Lower lobe of right lung (tissue), 2 donors: Measurements from ENCODE around the gene BCL2L11. TPM values are rescaled to one million over a fixed set of nuclear protein-coding genes. Genes with fewer than 3 reads are reported as not detected.

Experiments
- ATAC-seq, 2 donors: fragments of 200-7000 bp; cut with Tn5 transposase; one replicate each; pipeline ENCODE4 v1.9.1; 2020 to 2022; ENCODE audit warnings: mild to moderate bottlenecking in 2 of 2, moderate library complexity in 2 of 2
- DNase-seq: peaks from one replicate; pipeline ENCODE4 v3.0.0-alpha.2; 2020
- H3K27ac ChIP-seq: fragments of 200-600 bp; one replicate; pipeline ENCODE4 v1.8.0; 2022
- H3K27me3 ChIP-seq: fragments of 200-600 bp; one replicate; pipeline ENCODE4 v1.8.0; 2022; ENCODE audit warnings: low read depth
- H3K36me3 ChIP-seq: fragments of 200-600 bp; one replicate; pipeline ENCODE4 v1.8.0; 2022; ENCODE audit warnings: mild to moderate bottlenecking
- H3K4me1 ChIP-seq: fragments of 200-600 bp; one replicate; pipeline ENCODE4 v1.8.0; 2022
- H3K4me3 ChIP-seq: fragments of 200-600 bp; one replicate; pipeline ENCODE4 v1.8.0; 2022; ENCODE audit warnings: mild to moderate bottlenecking
- H3K9me3 ChIP-seq: fragments of 200-600 bp; one replicate; pipeline ENCODE4 v1.8.0; 2022
- CTCF ChIP-seq: fragments of 200-600 bp; IDR thresholded peaks from one replicate; pipeline ENCODE4 v1.8.0; 2022; ENCODE audit warnings: antibody characterized with exemption, mild to moderate bottlenecking
- intact Hi-C: fragments of 100-400 bp; cut with DNase I; formaldehyde crosslinking; loops from one replicate; pipeline ENCODE4 v1.11.0; 2022
- total RNA-seq: library from RNA; stranded (reverse); fragmentation: NEBNext Ultra II Directional; extraction: Animal tissue kit (Norgen Biotek cat#: 25700); gene quantifications from one replicate; pipeline ENCODE4 v1.2.1, GENCODE V29; 2021
- donor health status: DM: no; HTN: yes; CAD: no; lungs with severe emphysema.

Gene BCL2L11
- total RNA-seq, 1 donor from 2014 or later, result 23.7 TPM

- no peak for TF ChIP-seq CTCF
- H3K4me1 ChIP-seq, result no peaks in the 10 kb centered on the region
- ATAC-seq, result no peak
- no peaks in the 10 kb centered on the region for H3K9me3 ChIP-seq
- peaks cover 18% of the 10 kb centered on the region for H3K27me3 ChIP-seq
- intact Hi-C loops, result no loop called here
- no peak overlapping the region for H3K4me3 ChIP-seq
- no peaks in the 10 kb centered on the region for H3K36me3 ChIP-seq
- no peak for DNase-seq
- H3K27ac ChIP-seq, result no peak overlapping the region
These were observed 9.5 kb upstream of the BCL2L11 start for GRCh38 chr2:111111101-111111755.

- Histone ChIP-seq H3K27me3 (peaks cover 33% of the 10 kb centered on the region), H3K36me3 (no peaks in the 10 kb centered on the region), H3K4me3 (no peak overlapping the region), H3K27ac (no peak overlapping the region), H3K9me3 (no peaks in the 10 kb centered on the region), H3K4me1 (peaks cover 23% of the 10 kb centered on the region)
- intact Hi-C loops, result no loop called here
- TF ChIP-seq CTCF, result no peak
- DNase-seq, result no peak
- ATAC-seq, result no peak
These were observed 6.9 kb upstream of the BCL2L11 start for GRCh38 chr2:111113838-111114237.

GRCh38 chr2:111116011-111116746 lies 4.5 kb upstream of the BCL2L11 start:
- no peak for ATAC-seq
- H3K36me3 ChIP-seq, result no peaks in the 10 kb centered on the region
- intact Hi-C loops, result no loop called here
- H3K4me3 ChIP-seq, result no peak overlapping the region
- H3K9me3 ChIP-seq, result no peaks in the 10 kb centered on the region
- no peak overlapping the region for H3K27ac ChIP-seq
- no peak for DNase-seq
- peaks cover 37% of the 10 kb centered on the region for H3K4me1 ChIP-seq
- peaks cover 48% of the 10 kb centered on the region for H3K27me3 ChIP-seq
- no peak for TF ChIP-seq CTCF

- H3K27me3 ChIP-seq, result peaks cover 48% of the 10 kb centered on the region
- peak overlapping the region; percentile 88 for H3K4me3 ChIP-seq
- H3K9me3 ChIP-seq, result no peaks in the 10 kb centered on the region
- no peak overlapping the region for H3K27ac ChIP-seq
- H3K4me1 ChIP-seq, result peaks cover 37% of the 10 kb centered on the region
- H3K36me3 ChIP-seq, result no peaks in the 10 kb centered on the region
- ATAC-seq (peak; percentile 48 to 56), DNase-seq (peak; percentile 76)
- intact Hi-C loops, result no loop called here
- TF ChIP-seq CTCF, result peak; percentile 84
These were observed 3.7 kb upstream of the BCL2L11 start for GRCh38 chr2:111116843-111117597.

GRCh38 chr2:111117598-111118480 lies 2.9 kb upstream of the BCL2L11 start:
- ATAC-seq (no peak), DNase-seq (peak; percentile 51)
- intact Hi-C loops, result no loop called here
- no peak overlapping the region for H3K27ac ChIP-seq
- no peak for TF ChIP-seq CTCF
- H3K4me1 ChIP-seq, result peaks cover 37% of the 10 kb centered on the region
- H3K36me3 ChIP-seq, result no peaks in the 10 kb centered on the region
- no peaks in the 10 kb centered on the region for H3K9me3 ChIP-seq
- H3K4me3 ChIP-seq, result peak overlapping the region; percentile 88
- H3K27me3 ChIP-seq, result peaks cover 44% of the 10 kb centered on the region
